ENCODE results near the gene LRRK1.

DNA sequence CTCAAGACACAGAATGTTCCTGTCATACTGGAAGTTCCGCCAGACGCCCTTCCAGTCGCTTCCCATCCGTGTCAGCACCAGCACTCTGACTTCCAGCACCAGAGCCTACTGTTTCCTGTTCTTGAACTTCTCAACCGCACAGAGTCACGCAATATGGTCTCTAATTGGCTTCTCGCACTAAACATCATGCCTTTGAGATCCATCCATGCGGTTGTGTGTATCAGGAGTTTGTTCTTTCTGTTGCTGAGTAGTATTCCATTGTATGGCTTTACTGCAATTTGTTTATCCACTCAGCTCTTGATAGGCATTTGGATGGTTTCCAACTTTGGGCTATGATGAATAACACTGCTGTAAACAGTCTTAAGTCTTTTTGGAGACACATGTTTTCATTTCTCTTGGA is 112.1 kb downstream of the LRRK1 start:
- TF ChIP-seq CTCF (IDR thresholded peaks at IDR 0.05; ENCODE audit: low read length) (no peak), EZH2 (IDR thresholded peaks at IDR 0.05; ENCODE audit: borderline replicate concordance, low read length) (no peak)
